ENCODE data around the gene PPT1.

- TF ChIP-seq CTCF (IDR thresholded peaks at IDR 0.05) = no peak
- TF ChIP-seq POLR2A (IDR thresholded peaks at IDR 0.05) = no peak
Measured at GRCh38 chr1:40064797-40065499, 32.1 kb downstream of the PPT1 start.
